ENCODE data around the gene KPNB1. TPM values are rescaled to one million over a fixed set of nuclear protein-coding genes. Genes with fewer than 3 reads are reported as not detected.

The KPNB1 gene
- total RNA-seq, 1 experiment from 2014 or later: 742 TPM

DNA sequence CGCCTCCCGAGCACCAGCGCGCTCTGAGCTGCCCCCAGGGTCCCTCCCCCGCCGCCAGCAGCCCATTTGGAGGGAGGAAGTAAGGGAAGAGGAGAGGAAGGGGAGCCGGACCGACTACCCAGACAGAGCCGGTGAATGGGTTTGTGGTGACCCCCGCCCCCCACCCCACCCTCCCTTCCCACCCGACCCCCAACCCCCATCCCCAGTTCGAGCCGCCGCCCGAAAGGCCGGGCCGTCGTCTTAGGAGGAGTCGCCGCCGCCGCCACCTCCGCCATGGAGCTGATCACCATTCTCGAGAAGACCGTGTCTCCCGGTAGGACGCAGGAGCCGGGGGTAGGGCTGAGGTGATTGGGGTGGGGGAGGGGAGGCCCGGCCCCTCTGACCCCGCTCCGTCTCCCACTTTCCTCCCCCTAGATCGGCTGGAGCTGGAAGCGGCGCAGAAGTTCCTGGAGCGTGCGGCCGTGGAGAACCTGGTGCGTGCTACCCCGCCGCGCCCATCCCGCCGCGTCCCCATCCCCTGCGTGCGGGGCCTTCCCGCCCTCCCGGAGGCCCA, 329 bp downstream of the KPNB1 start:
- H2AFZ ChIP-seq (ENCODE audit: low read length): no peak overlapping the region
- Mint-ChIP-seq H3K4me1 (peaks cover 34 to 36% of the 10 kb centered on the region in 2 experiments), H3K4me3 (peak overlapping the region; percentile 89 to 96), H3K36me3 (ENCODE audit: insufficient read depth in 1 of 3, low read depth in 3 of 3) (peaks cover 36 to 44% (median 43%) of the 10 kb centered on the region in 3 experiments), H3K9me3 (no peaks in the 10 kb centered on the region; a peak in 1 of 5 replicates), H3K27me3 (ENCODE audit: low read depth) (no peaks in the 10 kb centered on the region), H3K27ac (peak overlapping the region; percentile 80 to 100 (median 89); a peak in 5 of 7 replicates)
- H3K18ac ChIP-seq (ENCODE audit: insufficient read length, low read depth, low read length): peak overlapping the region; percentile 99
- DNase-seq: no peak
- no peak overlapping the region for H3T11ph ChIP-seq (ENCODE audit: low read length)
- no peak overlapping the region for H2AK5ac ChIP-seq (ENCODE audit: insufficient read length, low read length)
- H3K14ac ChIP-seq (ENCODE audit: insufficient read depth, low read length): peak overlapping the region; percentile 97
- no peaks in the 10 kb centered on the region for H4K20me1 ChIP-seq (ENCODE audit: control insufficient read depth, insufficient read depth, insufficient read length)
- no peak overlapping the region for H4K8ac ChIP-seq (replicated peaks; ENCODE audit: insufficient read length, low read depth, low read length)
- H4K5ac ChIP-seq (ENCODE audit: insufficient read length, low read depth, low read length): no peak overlapping the region
- peaks cover 11% of the 10 kb centered on the region for H3K23me2 ChIP-seq (ENCODE audit: insufficient read length, low read depth, low read length, poor library complexity, severe bottlenecking)
- no peak overlapping the region for H2BK120ac ChIP-seq (ENCODE audit: low read depth, low read length, poor library complexity, severe bottlenecking)
- no peak overlapping the region for H3K56ac ChIP-seq (ENCODE audit: insufficient read length, low read depth, low read length)
- H3K79me2 ChIP-seq (ENCODE audit: insufficient read depth, low read length): peaks cover 23% of the 10 kb centered on the region
- no peaks in the 10 kb centered on the region for H3K4me1 ChIP-seq (ENCODE audit: insufficient read depth, low read length)
- no peak overlapping the region for H2BK20ac ChIP-seq (ENCODE audit: low read depth, low read length, poor library complexity, severe bottlenecking)
- no peak overlapping the region; the same call in 1 of the 2 replicates for H3K4ac ChIP-seq (ENCODE audit: low read depth, low read length)
- peak overlapping the region; percentile 23 for H3K4me2 ChIP-seq (ENCODE audit: insufficient read depth, insufficient read length, low read length)
- no peaks in the 10 kb centered on the region for H3K27me3 ChIP-seq (ENCODE audit: insufficient read depth, low read length)
- H3K23ac ChIP-seq (ENCODE audit: insufficient read length, low read depth, low read length): no peak overlapping the region
- H2BK15ac ChIP-seq (ENCODE audit: low read depth, low read length): no peak overlapping the region
- H3K9me3 ChIP-seq (ENCODE audit: control insufficient read depth, low read depth, low read length): no peaks in the 10 kb centered on the region
- WGBS (ENCODE audit: extremely low coverage, insufficient read length, low lambda C conversion rate): no CpG with 5 or more reads among the region's 48 CpGs
- no peak overlapping the region for H2BK12ac ChIP-seq (ENCODE audit: insufficient read length, low read depth, low read length)
- no peak for TF ChIP-seq CTCF (conservative IDR thresholded peaks at IDR 0.05)
- peaks cover 6% of the 10 kb centered on the region for H3K79me1 ChIP-seq (ENCODE audit: insufficient read depth, low read depth, low read length, poor library complexity, severe bottlenecking)
- no peak overlapping the region for H3K27ac ChIP-seq (ENCODE audit: insufficient read length, low read depth, low read length)
- H3K9ac ChIP-seq (ENCODE audit: extremely low read depth, insufficient read length, low read length): peak overlapping the region; percentile 90
- H2BK5ac ChIP-seq (ENCODE audit: insufficient read length, low read length): no peak overlapping the region
- no peak overlapping the region for H4K91ac ChIP-seq (ENCODE audit: insufficient read length, low read depth, low read length)
